DMS53 (cell line): ENCODE measurements around the gene PGLYRP2.
"Not testable (repeated sequence)": the region's sequence is repeated elsewhere in the genome, so short reads cannot be mapped to it uniquely, and the experiment has no call there.

Experiments used
- DNase-seq: peaks from one replicate; lab custom pipeline; 2025; lab: John Stamatoyannopoulos, UW

PGLYRP2 gene

GRCh38 chr19:15479391-15480345 lies at the start of gene PGLYRP2:
Gene PGLYRP2, minus strand, starts transcription at chr19:15479501. Its CDS starts 130 bp downstream, at chr19:15479371.
- DNase-seq, result peak; percentile 47

GRCh38 chr19:15527705-15528104 lies 48.4 kb upstream of the PGLYRP2 start:
- DNase-seq, result no peak

- DNase-seq, result no peak
Observed at GRCh38 chr19:15526408-15526807, 47.1 kb upstream of the PGLYRP2 start.

- no peak for DNase-seq
Observed at GRCh38 chr19:15525291-15525690, 46.0 kb upstream of the PGLYRP2 start.

- DNase-seq, result no peak
Observed at GRCh38 chr19:15524781-15525180, 45.5 kb upstream of the PGLYRP2 start.

- DNase-seq, result no peak
Observed at GRCh38 chr19:15519433-15519976, 40.2 kb upstream of the PGLYRP2 start.

- no peak for DNase-seq
Observed at GRCh38 chr19:15517778-15518177, 38.5 kb upstream of the PGLYRP2 start.

GRCh38 chr19:15516363-15516762 lies 37.1 kb upstream of the PGLYRP2 start:
- no peak for DNase-seq

- not testable (repeated sequence) for DNase-seq
Observed at GRCh38 chr19:15515227-15515625, 35.9 kb upstream of the PGLYRP2 start.

- DNase-seq, result no peak
Observed at GRCh38 chr19:15511671-15512424, 32.5 kb upstream of the PGLYRP2 start.

GRCh38 chr19:15508035-15508710 lies 28.9 kb upstream of the PGLYRP2 start, which contains the start of gene CYP4F22:
Gene CYP4F22, plus strand, starts transcription at chr19:15508525. Its CDS starts 16,812 bp downstream, at chr19:15525337.
- no peak for DNase-seq

- no peak for DNase-seq
Observed at GRCh38 chr19:15507068-15508034, 28.1 kb upstream of the PGLYRP2 start.

GRCh38 chr19:15506074-15506571 lies 26.8 kb upstream of the PGLYRP2 start:
- no peak for DNase-seq

- no peak for DNase-seq
Observed at GRCh38 chr19:15502264-15502663, 23.0 kb upstream of the PGLYRP2 start.

- no peak for DNase-seq
Observed at GRCh38 chr19:15501596-15501995, 22.3 kb upstream of the PGLYRP2 start.

- no peak for DNase-seq
Observed at GRCh38 chr19:15498910-15499309, 19.6 kb upstream of the PGLYRP2 start.

- DNase-seq, result no peak
Observed at GRCh38 chr19:15498156-15498858, 19.0 kb upstream of the PGLYRP2 start.

- DNase-seq, result no peak
Observed at GRCh38 chr19:15495151-15495550, 15.8 kb upstream of the PGLYRP2 start.

GRCh38 chr19:15488489-15489226 lies 9.4 kb upstream of the PGLYRP2 start:
- DNase-seq, result no peak
